Neural cell (in vitro differentiated cells): ENCODE data around the gene SLX4.

Source experiments
- CTCF ChIP-seq: fragments of 450-650 bp; IDR thresholded peaks from 2 replicates; pipeline ENCODE4 v1.5.1; 2014; ENCODE audit warnings: antibody characterized with exemption, mild to moderate bottlenecking, moderate library complexity; ENCODE audit not compliant: poor library complexity, severe bottlenecking
- EP300 ChIP-seq: fragments of 450-650 bp; conservative IDR thresholded peaks from 2 replicates; pipeline ENCODE4 v1.6.1; 2014; ENCODE audit warnings: antibody characterized with exemption, mild to moderate bottlenecking, moderate library complexity; ENCODE audit not compliant: poor library complexity, severe bottlenecking
- POLR2AphosphoS5 ChIP-seq: IDR thresholded peaks from 2 replicates; pipeline ENCODE4 v1.6.1; 2012

GRCh38 chr16:3534126-3534525 is 77.3 kb downstream of the SLX4 start:
- TF ChIP-seq CTCF (no peak), EP300 (no peak), POLR2AphosphoS5 (no peak)
